Sigmoid colon (tissue), 7 donors: ENCODE measurements around the gene CYP27B1. TPM values are rescaled to one million over a fixed set of nuclear protein-coding genes. Genes with fewer than 3 reads are reported as not detected.
A peak's percentile ranks its signal among the peaks of the same experiment; 100 is the strongest.

Experiments used
- DNase-seq: peaks from one replicate; pipeline ENCODE4 v3.0.0-alpha.2; 2019
- H3K27ac ChIP-seq, 4 donors: fragments of 200-600 bp; sonication (generic); one replicate each; pipeline ENCODE4 v1.5.1; 2016 to 2019; ENCODE audit warnings: mild to moderate bottlenecking in 1 of 4
- H3K27me3 ChIP-seq, 3 donors: fragments of 200-600 bp; sonication (generic); one replicate each; pipeline ENCODE4 v1.5.1; 2019; ENCODE audit warnings: mild to moderate bottlenecking in 1 of 3
- H3K36me3 ChIP-seq, 4 donors: fragments of 200-600 bp; sonication (generic); one replicate each; pipeline ENCODE4 v1.5.1; 2016 to 2019
- H3K4me1 ChIP-seq, 4 donors: fragments of 200-600 bp; sonication (generic); one replicate each; pipeline ENCODE4 v1.5.1; 2017 to 2019
- H3K4me3 ChIP-seq, 4 donors: fragments of 200-600 bp; sonication (generic); one replicate each; pipeline ENCODE4 v1.5.1; 2017 to 2019; ENCODE audit warnings: mild to moderate bottlenecking in 2 of 4, moderate library complexity in 1 of 4
- H3K9me3 ChIP-seq, 4 donors: fragments of 200-600 bp in 3 of 4; sonication (generic) in 3 of 4; one replicate each; pipeline versions ENCODE4 v1.5.1 to v1.6.1; 2013 to 2019
- EP300 ChIP-seq, 4 donors: sonication (generic); formaldehyde crosslinking; IDR thresholded peaks; one replicate each; pipeline ENCODE4 v1.6.1; 2017; ENCODE audit warnings: antibody characterized with exemption in 4 of 4
- POLR2A ChIP-seq, 2 donors: fragments of 450-650 bp; IDR thresholded peaks; one replicate each; pipeline ENCODE4 v1.6.1; 2016; ENCODE audit warnings: antibody characterized with exemption in 2 of 2, mild to moderate bottlenecking in 2 of 2, moderate library complexity in 2 of 2
- POLR2AphosphoS5 ChIP-seq, 4 donors: sonication (generic); formaldehyde crosslinking; IDR thresholded peaks; one replicate each; pipeline ENCODE4 v1.6.1; 2017; ENCODE audit warnings: antibody characterized with exemption in 4 of 4
- WGBS, 2 donors: extraction: QIAGEN DNeasy Blood & Tissue Kit; methylation state at CpG; one replicate each; pipeline ENCODE4 v1.1.7; 2013; 5-methylcytosine and 5-hydroxymethylcytosine counted together
- intact Hi-C: fragments of 100-400 bp; cut with DNase I; formaldehyde crosslinking; loops from one replicate; pipeline ENCODE4 v1.15.1; 2023
- polyA plus RNA-seq, 3 donors: library from polyadenylated mRNA; stranded (reverse); fragments of 200-250 nt; gene quantifications; one replicate each; pipeline ENCODE4 v1.2.3, GENCODE V29; 2013
- total RNA-seq, 4 donors: library from RNA; depleted of rRNA; stranded (reverse); fragments of >200 nt; gene quantifications; one replicate each; pipeline ENCODE4 v1.1.0, GENCODE V29; 2016
- TF ChIP-seq, protein P1 (sequence below), 4 experiments: fragments of 450-650 bp in 3 of 4; fragments of 200-600 bp in 1 of 4; IDR thresholded peaks; one replicate each; pipeline ENCODE4 v1.5.1; 2016 to 2019; ENCODE audit warnings: antibody characterized with exemption in 4 of 4, mild to moderate bottlenecking in 3 of 4, moderate library complexity in 2 of 4
- donor health status: healthy with polysubstance abuse.
- donor health status: Bipolar disorder and iron deficiency.
- donor health status: healthy.

The CYP27B1 gene
- total and polyA plus RNA-seq, 7 donors = 0.28 to 2.0 (median 1.2) TPM; not detected in 4

- no peak overlapping the region for H3K4me3 ChIP-seq
- H3K27ac ChIP-seq = no peak overlapping the region
- no peaks in the 10 kb centered on the region for H3K4me1 ChIP-seq
- H3K9me3 ChIP-seq = no peaks in the 10 kb centered on the region
- TF ChIP-seq POLR2AphosphoS5 (IDR thresholded peaks at IDR 0.05) = no peak
- intact Hi-C loops = no loop called here
- no peak for DNase-seq
- no peaks in the 10 kb centered on the region for H3K27me3 ChIP-seq
- H3K36me3 ChIP-seq = peaks cover 16 to 88% (median 27%) of the 10 kb centered on the region in 4 donors
- 53 to 64% methylated on average over 1 of the region's 1 CpG for WGBS, 2 donors
Measured at GRCh38 chr12:57793920-57794319, 27.0 kb upstream of the CYP27B1 start.

DNA sequence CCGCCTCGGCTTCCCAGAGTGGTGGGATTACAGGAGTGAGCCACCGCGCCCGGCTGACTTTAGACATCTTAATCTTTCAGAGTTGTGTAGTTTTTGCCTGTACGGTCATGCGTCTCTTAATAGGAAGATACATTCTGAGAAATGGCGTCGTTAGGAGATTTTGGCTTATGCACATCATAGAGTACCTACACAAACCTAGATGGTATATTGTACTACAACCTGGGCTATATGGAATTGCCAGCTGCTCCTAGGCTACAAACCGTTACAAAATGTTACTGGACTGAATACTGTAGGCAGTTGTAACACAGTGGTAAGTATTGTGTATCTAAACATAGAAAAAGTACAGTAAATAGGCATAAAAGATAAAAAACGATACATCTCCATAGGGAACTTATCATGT is 17.0 kb upstream of the CYP27B1 start:
- no peak overlapping the region for H3K4me3 ChIP-seq
- WGBS, 2 donors = 90 to 94% methylated on average over 11 of the region's 11 CpGs
- H3K4me1 ChIP-seq = peaks cover 0 to 19% (median 14%) of the 10 kb centered on the region in 4 donors
- H3K36me3 ChIP-seq = peaks cover 7 to 43% (median 11%) of the 10 kb centered on the region in 4 donors
- no peak for DNase-seq
- intact Hi-C loops = loop anchor here (10.0 kb wide), 1 partner anchor 51 kb away; no protein-coding TSS in a partner anchor
- H3K27ac ChIP-seq = no peak overlapping the region
- H3K9me3 ChIP-seq = no peaks in the 10 kb centered on the region
- H3K27me3 ChIP-seq = no peaks in the 10 kb centered on the region
- TF ChIP-seq POLR2A (IDR thresholded peaks at IDR 0.05) = no peak
- no peak for TF ChIP-seq EP300 (IDR thresholded peaks at IDR 0.05)
- TF ChIP-seq, protein P1, sequence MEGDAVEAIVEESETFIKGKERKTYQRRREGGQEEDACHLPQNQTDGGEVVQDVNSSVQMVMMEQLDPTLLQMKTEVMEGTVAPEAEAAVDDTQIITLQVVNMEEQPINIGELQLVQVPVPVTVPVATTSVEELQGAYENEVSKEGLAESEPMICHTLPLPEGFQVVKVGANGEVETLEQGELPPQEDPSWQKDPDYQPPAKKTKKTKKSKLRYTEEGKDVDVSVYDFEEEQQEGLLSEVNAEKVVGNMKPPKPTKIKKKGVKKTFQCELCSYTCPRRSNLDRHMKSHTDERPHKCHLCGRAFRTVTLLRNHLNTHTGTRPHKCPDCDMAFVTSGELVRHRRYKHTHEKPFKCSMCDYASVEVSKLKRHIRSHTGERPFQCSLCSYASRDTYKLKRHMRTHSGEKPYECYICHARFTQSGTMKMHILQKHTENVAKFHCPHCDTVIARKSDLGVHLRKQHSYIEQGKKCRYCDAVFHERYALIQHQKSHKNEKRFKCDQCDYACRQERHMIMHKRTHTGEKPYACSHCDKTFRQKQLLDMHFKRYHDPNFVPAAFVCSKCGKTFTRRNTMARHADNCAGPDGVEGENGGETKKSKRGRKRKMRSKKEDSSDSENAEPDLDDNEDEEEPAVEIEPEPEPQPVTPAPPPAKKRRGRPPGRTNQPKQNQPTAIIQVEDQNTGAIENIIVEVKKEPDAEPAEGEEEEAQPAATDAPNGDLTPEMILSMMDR (IDR thresholded peaks at IDR 0.05) = no peak
- TF ChIP-seq POLR2AphosphoS5 (IDR thresholded peaks at IDR 0.05) = no peak

- 80 to 85% methylated on average over 12 of the region's 12 CpGs for WGBS, 2 donors
- no peaks in the 10 kb centered on the region for H3K9me3 ChIP-seq
- intact Hi-C loops = loop anchor here (10.0 kb wide), 1 partner anchor 51 kb away; no protein-coding TSS in a partner anchor
- H3K36me3 ChIP-seq = peaks cover 7 to 39% (median 10%) of the 10 kb centered on the region in 4 donors
- no peak for DNase-seq
- peaks cover 0 to 19% (median 14%) of the 10 kb centered on the region in 4 donors for H3K4me1 ChIP-seq
- H3K4me3 ChIP-seq = peak overlapping the region; percentile 56 to 99 (median 80)
- H3K27me3 ChIP-seq = no peaks in the 10 kb centered on the region
- TF ChIP-seq POLR2A (IDR thresholded peaks at IDR 0.05) (no peak), POLR2AphosphoS5 (IDR thresholded peaks at IDR 0.05) (no peak), EP300 (IDR thresholded peaks at IDR 0.05) (no peak)
- TF ChIP-seq, protein P1 (IDR thresholded peaks at IDR 0.05) = no peak
- peak overlapping the region in 1 of 4 donors; percentile 86 for H3K27ac ChIP-seq
Measured at GRCh38 chr12:57783466-57783801, 16.6 kb upstream of the CYP27B1 start.

GRCh38 chr12:57782608-57783465 is 16.0 kb upstream of the CYP27B1 start, which contains the start of gene TSFM:
TSFM (plus strand) TSS chr12:57782787; CDS start chr12:57782802, 15 bp downstream.
- H3K36me3 ChIP-seq = peaks cover 7 to 33% (median 9%) of the 10 kb centered on the region in 4 donors
- H3K27me3 ChIP-seq = no peaks in the 10 kb centered on the region
- peak; percentile 97 for DNase-seq
- peak within 1 kb of the TSS; percentile 61 to 86 (median 75) for H3K27ac ChIP-seq
- WGBS, 2 donors = 1% methylated on average over 45 of the region's 45 CpGs
- intact Hi-C loops = loop anchor here (1.0 to 10.0 kb wide), 2 partner anchors 52 to 122 kb away; no protein-coding TSS in a partner anchor
- H3K4me3 ChIP-seq = peak within 1 kb of the TSS; percentile 56 to 99 (median 80)
- peaks cover 0 to 19% (median 14%) of the 10 kb centered on the region in 4 donors for H3K4me1 ChIP-seq
- TF ChIP-seq POLR2A (IDR thresholded peaks at IDR 0.05) (peak in 1 of 2 donors; percentile 26), POLR2AphosphoS5 (IDR thresholded peaks at IDR 0.05) (peak; percentile 56 to 93 (median 91)), EP300 (IDR thresholded peaks at IDR 0.05) (peak in 1 of 4 donors; percentile 41)
- TF ChIP-seq, protein P1 (IDR thresholded peaks at IDR 0.05) = peak; percentile 80 to 94 (median 92)
- no peaks in the 10 kb centered on the region for H3K9me3 ChIP-seq

DNA sequence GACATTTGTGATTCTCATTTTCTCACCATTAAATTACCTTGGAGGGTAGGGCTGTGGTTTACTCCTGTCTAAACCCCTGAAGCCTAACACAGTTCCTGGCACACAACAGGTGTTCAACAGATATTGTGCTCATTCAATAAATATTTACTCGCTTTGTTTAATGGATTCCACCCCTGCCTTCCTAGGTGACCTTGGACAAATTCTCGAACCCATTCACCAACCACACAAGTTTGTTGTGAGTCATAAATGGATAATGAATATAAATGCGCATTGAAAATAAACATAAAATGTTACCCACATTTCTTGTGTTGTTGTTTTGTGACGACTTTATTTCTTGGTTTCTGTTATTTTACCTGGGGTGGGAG is 15.3 kb upstream of the CYP27B1 start:
- Histone ChIP-seq H3K27ac (peak overlapping the region in 1 of 4 donors; percentile 86), H3K36me3 (peaks cover 6 to 27% (median 8%) of the 10 kb centered on the region in 4 donors)

More for the DNA sequence above, 15.3 kb upstream of the CYP27B1 start:
- peaks cover 0 to 19% (median 14%) of the 10 kb centered on the region in 4 donors for H3K4me1 ChIP-seq
- H3K4me3 ChIP-seq = peak overlapping the region; percentile 56 to 99 (median 80)
- 7 to 20% methylated on average over 4 of the region's 4 CpGs for WGBS, 2 donors
- TF ChIP-seq, protein P1 (IDR thresholded peaks at IDR 0.05) = no peak
- no peak for TF ChIP-seq EP300 (IDR thresholded peaks at IDR 0.05)
- no peak for TF ChIP-seq POLR2AphosphoS5 (IDR thresholded peaks at IDR 0.05)
- no peak for TF ChIP-seq POLR2A (IDR thresholded peaks at IDR 0.05)
- no peaks in the 10 kb centered on the region for H3K27me3 ChIP-seq
- intact Hi-C loops = loop anchor here (1.0 to 10.0 kb wide), 2 partner anchors 53 to 123 kb away; no protein-coding TSS in a partner anchor
- no peak for DNase-seq
- no peaks in the 10 kb centered on the region for H3K9me3 ChIP-seq
